Measurements from ENCODE around the gene HBG1. TPM values are rescaled to one million over a fixed set of nuclear protein-coding genes. Genes with fewer than 3 reads are reported as not detected.

HBG1 gene
- total and polyA plus RNA-seq, 10 of the 15 experiments (the other 5 are each of a cell fraction or from before 2014, with no cell fraction given) = 0.84 to 2.3 (median 1.9) TPM; not detected in 5

DNA sequence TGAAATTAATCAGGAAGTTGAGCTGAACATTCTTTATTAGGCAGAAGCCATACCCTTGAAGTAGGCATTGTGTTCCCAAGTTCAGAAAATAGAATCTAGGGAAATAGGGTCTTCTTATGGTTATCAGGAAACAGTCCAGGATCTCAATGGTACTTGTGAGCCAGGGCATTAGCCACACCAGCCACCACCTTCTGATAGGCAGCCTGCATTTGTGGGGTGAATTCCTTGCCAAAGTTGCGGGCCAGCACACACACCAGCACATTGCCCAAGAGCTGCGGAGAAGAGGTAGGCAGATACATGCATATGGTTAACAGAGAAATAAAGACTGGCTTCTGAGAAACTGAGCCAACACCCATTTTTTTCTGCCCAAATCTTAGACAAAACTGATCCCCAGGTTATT is 16.8 kb downstream of the HBG1 start:
- in situ Hi-C loops (cut with MboI) = no loop called here
- ChIA-PET SMC1A (ENCODE audit: uncharacterized antibody, unreplicated experiment) (interaction anchor here (0.6 kb wide), 1 partner anchor 655 kb away, joined by 4 read pairs; no protein-coding TSS in a partner anchor), POLR2A (no interaction called here), RAD21 (ENCODE audit: unreplicated experiment) (no interaction called here), CTCF (no interaction called here)
- Histone ChIP-seq H3K4me3 (no peak overlapping the region), H3K79me2 (ENCODE audit: control insufficient read depth, insufficient read depth, low read length) (no peaks in the 10 kb centered on the region), H3K27ac (ENCODE audit: control insufficient read depth, insufficient read depth) (no peak overlapping the region), H2AFZ (ENCODE audit: control insufficient read depth, low read depth, low read length) (no peak overlapping the region), H3K36me3 (ENCODE audit: control insufficient read depth in 2 of 2, insufficient read depth in 2 of 2, low read length in 1 of 2) (no peaks in the 10 kb centered on the region), H3K9ac (ENCODE audit: control insufficient read depth, insufficient read depth, low read length) (no peak overlapping the region), H3K27me3 (replicated peaks in 1 of 2; ENCODE audit: control insufficient read depth in 2 of 2, insufficient read depth in 2 of 2, low read length in 1 of 2) (no peaks in the 10 kb centered on the region), H3K4me2 (ENCODE audit: control insufficient read depth, insufficient read depth) (no peak overlapping the region), H4K20me1 (ENCODE audit: control insufficient read depth, insufficient read depth) (no peaks in the 10 kb centered on the region), H3K4me1 (ENCODE audit: control insufficient read depth, insufficient read depth, low read length) (no peaks in the 10 kb centered on the region; the same call in 1 of the 2 replicates), H3K9me3 (replicated peaks; ENCODE audit: control insufficient read depth, insufficient read depth, low read length) (no peaks in the 10 kb centered on the region)
- DNase-seq (ENCODE audit: low read depth, low spot score) (no peak), ATAC-seq (no peak), FAIRE-seq (no peak)
- TF ChIP-seq, protein P1, sequence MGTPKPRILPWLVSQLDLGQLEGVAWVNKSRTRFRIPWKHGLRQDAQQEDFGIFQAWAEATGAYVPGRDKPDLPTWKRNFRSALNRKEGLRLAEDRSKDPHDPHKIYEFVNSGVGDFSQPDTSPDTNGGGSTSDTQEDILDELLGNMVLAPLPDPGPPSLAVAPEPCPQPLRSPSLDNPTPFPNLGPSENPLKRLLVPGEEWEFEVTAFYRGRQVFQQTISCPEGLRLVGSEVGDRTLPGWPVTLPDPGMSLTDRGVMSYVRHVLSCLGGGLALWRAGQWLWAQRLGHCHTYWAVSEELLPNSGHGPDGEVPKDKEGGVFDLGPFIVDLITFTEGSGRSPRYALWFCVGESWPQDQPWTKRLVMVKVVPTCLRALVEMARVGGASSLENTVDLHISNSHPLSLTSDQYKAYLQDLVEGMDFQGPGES (IDR thresholded peaks at IDR 0.05) = no peak
- TF ChIP-seq MEF2A (IDR thresholded peaks at IDR 0.05; ENCODE audit: insufficient read depth, low read depth, low read length) (no peak), NR2C1 (IDR thresholded peaks at IDR 0.05) (no peak), NFYA (IDR thresholded peaks at IDR 0.05; ENCODE audit: borderline replicate concordance, low read depth, low read length) (no peak), ESRRA (IDR thresholded peaks at IDR 0.05; ENCODE audit: low read length) (no peak)
- TF ChIP-seq, protein P2, sequence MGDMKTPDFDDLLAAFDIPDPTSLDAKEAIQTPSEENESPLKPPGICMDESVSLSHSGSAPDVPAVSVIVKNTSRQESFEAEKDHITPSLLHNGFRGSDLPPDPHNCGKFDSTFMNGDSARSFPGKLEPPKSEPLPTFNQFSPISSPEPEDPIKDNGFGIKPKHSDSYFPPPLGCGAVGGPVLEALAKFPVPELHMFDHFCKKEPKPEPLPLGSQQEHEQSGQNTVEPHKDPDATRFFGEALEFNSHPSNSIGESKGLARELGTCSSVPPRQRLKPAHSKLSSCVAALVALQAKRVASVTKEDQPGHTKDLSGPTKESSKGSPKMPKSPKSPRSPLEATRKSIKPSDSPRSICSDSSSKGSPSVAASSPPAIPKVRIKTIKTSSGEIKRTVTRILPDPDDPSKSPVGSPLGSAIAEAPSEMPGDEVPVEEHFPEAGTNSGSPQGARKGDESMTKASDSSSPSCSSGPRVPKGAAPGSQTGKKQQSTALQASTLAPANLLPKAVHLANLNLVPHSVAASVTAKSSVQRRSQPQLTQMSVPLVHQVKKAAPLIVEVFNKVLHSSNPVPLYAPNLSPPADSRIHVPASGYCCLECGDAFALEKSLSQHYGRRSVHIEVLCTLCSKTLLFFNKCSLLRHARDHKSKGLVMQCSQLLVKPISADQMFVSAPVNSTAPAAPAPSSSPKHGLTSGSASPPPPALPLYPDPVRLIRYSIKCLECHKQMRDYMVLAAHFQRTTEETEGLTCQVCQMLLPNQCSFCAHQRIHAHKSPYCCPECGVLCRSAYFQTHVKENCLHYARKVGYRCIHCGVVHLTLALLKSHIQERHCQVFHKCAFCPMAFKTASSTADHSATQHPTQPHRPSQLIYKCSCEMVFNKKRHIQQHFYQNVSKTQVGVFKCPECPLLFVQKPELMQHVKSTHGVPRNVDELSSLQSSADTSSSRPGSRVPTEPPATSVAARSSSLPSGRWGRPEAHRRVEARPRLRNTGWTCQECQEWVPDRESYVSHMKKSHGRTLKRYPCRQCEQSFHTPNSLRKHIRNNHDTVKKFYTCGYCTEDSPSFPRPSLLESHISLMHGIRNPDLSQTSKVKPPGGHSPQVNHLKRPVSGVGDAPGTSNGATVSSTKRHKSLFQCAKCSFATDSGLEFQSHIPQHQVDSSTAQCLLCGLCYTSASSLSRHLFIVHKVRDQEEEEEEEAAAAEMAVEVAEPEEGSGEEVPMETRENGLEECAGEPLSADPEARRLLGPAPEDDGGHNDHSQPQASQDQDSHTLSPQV (IDR thresholded peaks at IDR 0.05) = no peak
- TF ChIP-seq, protein P3, sequence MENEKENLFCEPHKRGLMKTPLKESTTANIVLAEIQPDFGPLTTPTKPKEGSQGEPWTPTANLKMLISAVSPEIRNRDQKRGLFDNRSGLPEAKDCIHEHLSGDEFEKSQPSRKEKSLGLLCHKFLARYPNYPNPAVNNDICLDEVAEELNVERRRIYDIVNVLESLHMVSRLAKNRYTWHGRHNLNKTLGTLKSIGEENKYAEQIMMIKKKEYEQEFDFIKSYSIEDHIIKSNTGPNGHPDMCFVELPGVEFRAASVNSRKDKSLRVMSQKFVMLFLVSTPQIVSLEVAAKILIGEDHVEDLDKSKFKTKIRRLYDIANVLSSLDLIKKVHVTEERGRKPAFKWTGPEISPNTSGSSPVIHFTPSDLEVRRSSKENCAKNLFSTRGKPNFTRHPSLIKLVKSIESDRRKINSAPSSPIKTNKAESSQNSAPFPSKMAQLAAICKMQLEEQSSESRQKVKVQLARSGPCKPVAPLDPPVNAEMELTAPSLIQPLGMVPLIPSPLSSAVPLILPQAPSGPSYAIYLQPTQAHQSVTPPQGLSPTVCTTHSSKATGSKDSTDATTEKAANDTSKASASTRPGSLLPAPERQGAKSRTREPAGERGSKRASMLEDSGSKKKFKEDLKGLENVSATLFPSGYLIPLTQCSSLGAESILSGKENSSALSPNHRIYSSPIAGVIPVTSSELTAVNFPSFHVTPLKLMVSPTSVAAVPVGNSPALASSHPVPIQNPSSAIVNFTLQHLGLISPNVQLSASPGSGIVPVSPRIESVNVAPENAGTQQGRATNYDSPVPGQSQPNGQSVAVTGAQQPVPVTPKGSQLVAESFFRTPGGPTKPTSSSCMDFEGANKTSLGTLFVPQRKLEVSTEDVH (IDR thresholded peaks at IDR 0.05; ENCODE audit: low read depth, partially characterized antibody) = no peak
- intact Hi-C loops (cut with micrococcal nuclease; ENCODE audit: unreplicated experiment) = no loop called here
- BruUV-seq (replicated peaks) = no TSS peak
- 59% methylated on average over 2 of the region's 2 CpGs for WGBS (ENCODE audit: insufficient coverage, insufficient replicate concordance, low lambda C conversion rate, missing lambda C conversion rate)

Data from GM12878 (cell line).